ENCODE data around the gene DOK7. TPM values are rescaled to one million over a fixed set of nuclear protein-coding genes. Genes with fewer than 3 reads are reported as not detected.
A peak's percentile ranks its signal among the peaks of the same experiment; 100 is the strongest.

Gene DOK7
- total RNA-seq (2022): 1.1 and 5.3 TPM in 2 replicates
- percentile 17 among the genes with signal in this experiment for Bru-seq, nascent RNA
- percentile 24 among the genes with signal in this experiment for BruChase-seq, experiment 1, labeled RNA remaining after a 6-hour chase
- BruChase-seq, experiment 2, labeled RNA remaining after a 2-hour chase: percentile 19 among the genes with signal in this experiment
- long read RNA-seq, partial matches to known transcripts: 0 of 20 reads
- long read RNA-seq, other reads (novel, unspliced or antisense): 18 of 20 reads

- Mint-ChIP-seq H3K9me3 (ENCODE audit: unreplicated experiment) (no peaks in the 10 kb centered on the region), H3K36me3 (ENCODE audit: insufficient read depth, unreplicated experiment) (no peaks in the 10 kb centered on the region), H3K27me3 (ENCODE audit: insufficient read depth, unreplicated experiment) (peaks cover 11% of the 10 kb centered on the region), H3K4me1 (ENCODE audit: insufficient read depth, unreplicated experiment) (peaks cover 6% of the 10 kb centered on the region), H3K27ac (ENCODE audit: low read depth, unreplicated experiment) (no peak within 1 kb of the TSS), H3K4me3 (ENCODE audit: unreplicated experiment) (peak within 1 kb of the TSS; percentile 52)
- ChIA-PET POLR2A (interaction anchor here (1.4 kb wide), 1 partner anchor 28 kb away, joined by 3 read pairs; no protein-coding TSS in a partner anchor), CTCF (interaction anchor here (0.6 to 1.7 kb wide), 6 partner anchors 15 to 479 kb away, joined by 3 to 6 read pairs (median 4); no protein-coding TSS in a partner anchor)
- intact Hi-C loops (cut with micrococcal nuclease): no loop called here
- BruUV-seq (replicated peaks): no TSS peak
- DNase-seq (ENCODE audit: unreplicated experiment): no peak
- TF ChIP-seq, protein P1, sequence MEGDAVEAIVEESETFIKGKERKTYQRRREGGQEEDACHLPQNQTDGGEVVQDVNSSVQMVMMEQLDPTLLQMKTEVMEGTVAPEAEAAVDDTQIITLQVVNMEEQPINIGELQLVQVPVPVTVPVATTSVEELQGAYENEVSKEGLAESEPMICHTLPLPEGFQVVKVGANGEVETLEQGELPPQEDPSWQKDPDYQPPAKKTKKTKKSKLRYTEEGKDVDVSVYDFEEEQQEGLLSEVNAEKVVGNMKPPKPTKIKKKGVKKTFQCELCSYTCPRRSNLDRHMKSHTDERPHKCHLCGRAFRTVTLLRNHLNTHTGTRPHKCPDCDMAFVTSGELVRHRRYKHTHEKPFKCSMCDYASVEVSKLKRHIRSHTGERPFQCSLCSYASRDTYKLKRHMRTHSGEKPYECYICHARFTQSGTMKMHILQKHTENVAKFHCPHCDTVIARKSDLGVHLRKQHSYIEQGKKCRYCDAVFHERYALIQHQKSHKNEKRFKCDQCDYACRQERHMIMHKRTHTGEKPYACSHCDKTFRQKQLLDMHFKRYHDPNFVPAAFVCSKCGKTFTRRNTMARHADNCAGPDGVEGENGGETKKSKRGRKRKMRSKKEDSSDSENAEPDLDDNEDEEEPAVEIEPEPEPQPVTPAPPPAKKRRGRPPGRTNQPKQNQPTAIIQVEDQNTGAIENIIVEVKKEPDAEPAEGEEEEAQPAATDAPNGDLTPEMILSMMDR (IDR thresholded peaks at IDR 0.05; ENCODE audit: unreplicated experiment): no peak
Measured at GRCh38 chr4:3462790-3463415, at the start of gene DOK7. Gene DOK7 (plus strand): TSS chr4:3463306. CDS start chr4:3463376, 70 bp downstream.

GRCh38 chr4:3413675-3414420 is 49.3 kb upstream of the DOK7 start:
- no TSS peak for BruUV-seq (replicated peaks)
- POLR2A ChIA-PET: no interaction called here
- intact Hi-C loops (cut with micrococcal nuclease): no loop called here
- Mint-ChIP-seq H3K9me3 (ENCODE audit: unreplicated experiment) (no peaks in the 10 kb centered on the region), H3K36me3 (ENCODE audit: insufficient read depth, unreplicated experiment) (peaks cover 40% of the 10 kb centered on the region), H3K27me3 (ENCODE audit: insufficient read depth, unreplicated experiment) (no peaks in the 10 kb centered on the region), H3K4me1 (ENCODE audit: insufficient read depth, unreplicated experiment) (no peaks in the 10 kb centered on the region), H3K27ac (ENCODE audit: low read depth, unreplicated experiment) (no peak overlapping the region), H3K4me3 (ENCODE audit: unreplicated experiment) (no peak overlapping the region)
- CTCF ChIA-PET: interaction anchor here (0.6 to 1.1 kb wide), 2 partner anchors 30 to 67 kb away, joined by 3 read pairs; no protein-coding TSS in a partner anchor
- TF ChIP-seq, protein P1 (IDR thresholded peaks at IDR 0.05; ENCODE audit: unreplicated experiment): no peak
- DNase-seq (ENCODE audit: unreplicated experiment): no peak

DNA sequence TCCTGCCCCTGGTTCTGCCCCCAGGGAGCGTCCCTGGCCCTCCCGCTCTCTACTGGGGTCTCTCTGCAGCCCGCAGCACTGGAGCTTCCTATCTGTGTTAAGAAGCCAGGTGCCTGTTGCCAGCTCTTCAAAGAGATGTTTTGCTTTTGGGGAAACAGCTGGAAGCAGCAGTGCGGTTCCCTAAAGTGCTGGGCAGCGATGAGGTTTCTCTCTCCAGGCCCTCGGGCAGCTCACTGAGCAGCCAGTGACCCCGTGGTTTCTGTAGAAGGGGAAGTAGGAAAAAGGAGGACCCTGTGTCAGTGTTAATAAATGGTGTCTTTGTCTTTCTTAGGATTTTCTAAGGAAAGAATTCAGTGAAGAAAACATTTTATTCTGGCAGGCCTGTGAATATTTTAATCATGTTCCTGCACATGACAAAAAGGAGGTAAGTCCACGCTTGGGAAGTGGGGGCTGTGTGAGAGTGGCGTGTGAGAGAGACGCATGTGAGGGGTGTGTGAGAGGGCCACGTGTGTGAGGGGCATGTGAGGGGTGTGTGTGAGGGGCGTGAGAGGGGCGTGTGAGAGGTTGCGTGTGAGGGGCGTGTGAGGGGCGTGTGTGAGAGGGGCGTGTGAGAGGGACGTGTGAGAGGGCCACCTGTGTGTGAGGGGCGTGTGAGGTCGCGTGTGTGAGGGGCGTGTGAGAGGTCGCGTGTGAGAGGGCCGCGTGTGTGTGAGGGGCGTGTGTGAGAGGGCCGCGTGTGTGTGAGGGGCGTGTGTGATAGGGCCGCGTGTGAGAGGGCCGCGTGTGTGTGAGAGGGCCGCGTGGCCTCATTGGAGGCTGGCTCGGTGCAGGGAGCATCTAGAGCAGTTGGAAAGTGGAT is 48.5 kb upstream of the DOK7 start:
- intact Hi-C loops (cut with micrococcal nuclease): no loop called here
- DNase-seq (ENCODE audit: unreplicated experiment): no peak
- Mint-ChIP-seq H3K4me1 (ENCODE audit: insufficient read depth, unreplicated experiment) (no peaks in the 10 kb centered on the region), H3K36me3 (ENCODE audit: insufficient read depth, unreplicated experiment) (peaks cover 47% of the 10 kb centered on the region), H3K27me3 (ENCODE audit: insufficient read depth, unreplicated experiment) (no peaks in the 10 kb centered on the region), H3K27ac (ENCODE audit: low read depth, unreplicated experiment) (peak overlapping the region; percentile 11), H3K9me3 (ENCODE audit: unreplicated experiment) (no peaks in the 10 kb centered on the region), H3K4me3 (ENCODE audit: unreplicated experiment) (no peak overlapping the region)
- ChIA-PET CTCF (interaction anchor here (1.1 kb wide), 1 partner anchor 66 kb away, joined by 3 read pairs; no protein-coding TSS in a partner anchor), POLR2A (interaction anchor here (1.3 kb wide), 1 partner anchor 26 kb away, joined by 3 read pairs; no protein-coding TSS in a partner anchor)
- TF ChIP-seq, protein P1 (IDR thresholded peaks at IDR 0.05; ENCODE audit: unreplicated experiment): no peak
- no TSS peak for BruUV-seq (replicated peaks)

Measured in MCF 10A (cell line).